HEK293T (cell line): ENCODE measurements around the gene ACTN3.

Experiments
- CTCF ChIA-PET: fragments of 350-600 bp; formaldehyde crosslinking; extraction: SDS; loops from one replicate; lab custom pipeline; 2021; ENCODE audit warnings: antibody characterized with exemption, inconsistent platforms; lab: Yijun Ruan, JAX
- POLR2A ChIA-PET: fragments of 350-600 bp; formaldehyde crosslinking; extraction: SDS; loops from one replicate; lab custom pipeline; 2020; ENCODE audit warnings: antibody characterized with exemption, inconsistent platforms; lab: Yijun Ruan, JAX
- DNase-seq: peaks from one replicate; pipeline ENCODE4 v3.0.0; 2012; ENCODE audit warnings: mixed read lengths; ENCODE audit errors: extremely low spot score
- ARNT ChIP-seq: fragments of 450-650 bp; IDR thresholded peaks from 2 replicates; pipeline ENCODE4 v1.6.1; 2017; ENCODE audit warnings: mild to moderate bottlenecking
- BHLHE40 ChIP-seq: fragments of 450-650 bp; IDR thresholded peaks from 2 replicates; pipeline ENCODE4 v1.6.1; 2016; ENCODE audit warnings: mild to moderate bottlenecking, moderate library complexity, borderline replicate concordance
- CTBP1 ChIP-seq: fragments of 450-650 bp; IDR thresholded peaks from 2 replicates; pipeline ENCODE4 v1.6.1; 2016; ENCODE audit warnings: borderline replicate concordance
- ELF4 ChIP-seq: fragments of 450-650 bp; IDR thresholded peaks from 2 replicates; pipeline ENCODE4 v1.6.1; 2017; ENCODE audit warnings: antibody characterized with exemption
- FOXA1 ChIP-seq: fragments of 450-650 bp; IDR thresholded peaks from 2 replicates; pipeline ENCODE4 v1.6.1; 2016; ENCODE audit warnings: mild to moderate bottlenecking
- FOXK2 ChIP-seq: fragments of 450-650 bp; IDR thresholded peaks from 2 replicates; pipeline ENCODE4 v1.6.1; 2016; ENCODE audit warnings: mild to moderate bottlenecking
- FOXM1 ChIP-seq: fragments of 450-650 bp; IDR thresholded peaks from 2 replicates; pipeline ENCODE4 v1.6.1; 2017; ENCODE audit warnings: mild to moderate bottlenecking, borderline replicate concordance
- HDGF ChIP-seq: fragments of 450-650 bp; IDR thresholded peaks from 2 replicates; pipeline ENCODE4 v1.6.1; 2017; ENCODE audit warnings: antibody characterized with exemption, borderline replicate concordance
- L3MBTL2 ChIP-seq: fragments of 450-650 bp; conservative IDR thresholded peaks from 2 replicates; pipeline ENCODE4 v1.6.1; 2016; ENCODE audit warnings: mild to moderate bottlenecking
- LEF1 ChIP-seq: fragments of 450-650 bp; IDR thresholded peaks from 2 replicates; pipeline ENCODE4 v1.6.1; 2017; ENCODE audit warnings: mild to moderate bottlenecking, borderline replicate concordance
- NFRKB ChIP-seq: fragments of 450-650 bp; IDR thresholded peaks from 2 replicates; pipeline ENCODE4 v1.6.1; 2016; ENCODE audit warnings: mild to moderate bottlenecking, moderate library complexity
- PKNOX1 ChIP-seq: fragments of 450-650 bp; IDR thresholded peaks from 2 replicates; pipeline ENCODE4 v1.6.1; 2016
- SP1 ChIP-seq: fragments of 450-650 bp; IDR thresholded peaks from 2 replicates; pipeline ENCODE4 v1.6.1; 2017
- SUZ12 ChIP-seq: fragments of 450-650 bp; IDR thresholded peaks from 2 replicates; pipeline ENCODE4 v1.6.1; 2016; ENCODE audit warnings: mild to moderate bottlenecking
- TARDBP ChIP-seq: fragments of 450-650 bp; IDR thresholded peaks from 2 replicates; pipeline ENCODE4 v1.6.1; 2016
- ZNF384 ChIP-seq: fragments of 450-650 bp; IDR thresholded peaks from 2 replicates; pipeline ENCODE4 v1.6.1; 2016

Gene ACTN3

GRCh38 chr11:66556086-66556485 is 9.4 kb downstream of the ACTN3 start:
- DNase-seq = no peak
- TF ChIP-seq BHLHE40 (no peak), L3MBTL2 (no peak), FOXK2 (no peak), ELF4 (no peak), ARNT (no peak), HDGF (no peak), SUZ12 (no peak), CTBP1 (no peak), TARDBP (no peak), FOXA1 (no peak)
- ChIA-PET POLR2A (no interaction called here), CTCF (no interaction called here)

GRCh38 chr11:66557733-66558326 is 11.1 kb downstream of the ACTN3 start:
- ChIA-PET POLR2A (interaction anchor here (1.3 kb wide), 1 partner anchor 11 kb away, joined by 3 read pairs; the partner anchor contains the start of gene CTSF), CTCF (no interaction called here)
- TF ChIP-seq CTBP1 (no peak), HDGF (no peak), NFRKB (no peak), ZNF384 (no peak), FOXM1 (no peak), FOXA1 (no peak), ARNT (no peak), SP1 (no peak)
- DNase-seq = no peak

GRCh38 chr11:66559142-66559865 is 12.6 kb downstream of the ACTN3 start:
- ChIA-PET CTCF (interaction anchor here (0.6 kb wide), 1 partner anchor 20 kb away, joined by 3 read pairs; no protein-coding TSS in a partner anchor), POLR2A (no interaction called here)
- no peak for DNase-seq
- no peak for TF ChIP-seq LEF1
- no peak for TF ChIP-seq BHLHE40
- no peak for TF ChIP-seq ELF4
- TF ChIP-seq PKNOX1 = no peak
- TF ChIP-seq SUZ12 = no peak
- no peak for TF ChIP-seq L3MBTL2
- TF ChIP-seq SP1 = no peak
- no peak for TF ChIP-seq FOXK2
- TF ChIP-seq CTBP1 = no peak
- no peak for TF ChIP-seq HDGF
- TF ChIP-seq ARNT = no peak
- no peak for TF ChIP-seq TARDBP
- TF ChIP-seq ZNF384 = no peak
- no peak for TF ChIP-seq NFRKB
- no peak for TF ChIP-seq FOXM1
- TF ChIP-seq FOXA1 = no peak

GRCh38 chr11:66559866-66560676 is 13.4 kb downstream of the ACTN3 start:
- ChIA-PET CTCF (interaction anchor here (0.6 kb wide), 1 partner anchor 20 kb away, joined by 3 read pairs; no protein-coding TSS in a partner anchor), POLR2A (no interaction called here)
- no peak for TF ChIP-seq HDGF
- TF ChIP-seq FOXK2 = no peak
- TF ChIP-seq PKNOX1 = no peak
- DNase-seq = no peak

- TF ChIP-seq SUZ12 = no peak
- TF ChIP-seq L3MBTL2 = no peak
- TF ChIP-seq PKNOX1 = no peak
- TF ChIP-seq CTBP1 = no peak
- no peak for TF ChIP-seq BHLHE40
- TF ChIP-seq FOXK2 = no peak
- TF ChIP-seq LEF1 = no peak
- no peak for TF ChIP-seq TARDBP
- TF ChIP-seq ZNF384 = no peak
- no peak for TF ChIP-seq ELF4
- no peak for TF ChIP-seq FOXA1
- TF ChIP-seq NFRKB = no peak
- TF ChIP-seq ARNT = no peak
- no peak for TF ChIP-seq FOXM1
- DNase-seq = no peak
- POLR2A ChIA-PET = interaction anchor here (1.2 to 2.0 kb wide), 2 partner anchors 12 to 16 kb away, joined by 3 to 4 read pairs; partner anchors contain the start of gene ZDHHC24
- CTCF ChIA-PET = interaction anchor here (0.5 to 0.7 kb wide), 2 partner anchors 17 to 68 kb away, joined by 3 to 4 read pairs; no protein-coding TSS in a partner anchor
These were observed 14.7 kb downstream of the ACTN3 start for GRCh38 chr11:66561178-66561974.
